H1 (cell line): ENCODE results near the gene PDZD2.

ENCODE experiments used
- CREB1 ChIP-seq: IDR thresholded peaks from 2 replicates; pipeline ENCODE4 v1.6.1; 2012; ENCODE audit warnings: inconsistent platforms
- E2F6 ChIP-seq: IDR thresholded peaks from 2 replicates; pipeline ENCODE4 v1.6.1; 2012; ENCODE audit warnings: inconsistent platforms
- GABPA ChIP-seq: IDR thresholded peaks from 2 replicates; pipeline ENCODE4 v1.6.1; 2011; ENCODE audit warnings: mild to moderate bottlenecking, low read length, moderate library complexity, borderline replicate concordance; ENCODE audit not compliant: insufficient read depth
- JUN ChIP-seq: IDR thresholded peaks from 2 replicates; pipeline ENCODE4 v1.6.1; 2011; ENCODE audit warnings: low read depth, mild to moderate bottlenecking, improper control_type of control experiment, low read length
- POLR2AphosphoS5 ChIP-seq: IDR thresholded peaks from 2 replicates; pipeline ENCODE4 v1.6.1; 2011; ENCODE audit warnings: low read depth, low read length

- TF ChIP-seq GABPA: no peak
- no peak for TF ChIP-seq POLR2AphosphoS5
- TF ChIP-seq JUN: no peak
- no peak for TF ChIP-seq E2F6
- TF ChIP-seq CREB1: no peak
Measured at GRCh38 chr5:32129074-32129598, 490.2 kb downstream of the PDZD2 start.
